Measurements from ENCODE around the gene PEX16. TPM values are rescaled to one million over a fixed set of nuclear protein-coding genes. Genes with fewer than 3 reads are reported as not detected.
A peak's percentile ranks its signal among the peaks of the same experiment; 100 is the strongest.

The PEX16 gene
- total and polyA plus RNA-seq, 2 of the 13 experiments (the other 11 are each of a cell fraction or from before 2014, with no cell fraction given) = 12.5 to 21.8 TPM

GRCh38 chr11:45872651-45873356 is 44.9 kb downstream of the PEX16 start:
- Histone ChIP-seq H3K27me3 (ENCODE audit: control insufficient read depth in 1 of 2, insufficient read depth in 2 of 2, low read length in 2 of 2) (no peaks in the 10 kb centered on the region), H3K4me1 (ENCODE audit: insufficient read depth, low read length) (no peaks in the 10 kb centered on the region), H3K27ac (ENCODE audit: extremely low read length, insufficient read depth, low read length) (no peak overlapping the region), H3K9ac (ENCODE audit: insufficient read depth, low read depth, low read length) (no peak overlapping the region), H3K4me2 (ENCODE audit: low read depth, low read length) (no peak overlapping the region), H3K4me3 (replicated peaks in 1 of 3; ENCODE audit: insufficient read depth in 1 of 3, low read depth in 2 of 3, low read length in 3 of 3) (no peak overlapping the region), H3K79me2 (ENCODE audit: insufficient read depth, low read length) (no peaks in the 10 kb centered on the region), H4K20me1 (ENCODE audit: insufficient read depth, low read length) (0 out of 2 replicates have a peak, but pooled peaks cover 3% of the 10 kb centered on the region), H3K36me3 (replicated peaks in 1 of 2; ENCODE audit: control insufficient read depth in 1 of 2, insufficient read depth in 2 of 2, low read length in 2 of 2) (peaks cover 29 to 73% of the 10 kb centered on the region in 2 experiments), H3K9me3 (ENCODE audit: low read length) (no peaks in the 10 kb centered on the region), H2AFZ (ENCODE audit: low read length) (no peak overlapping the region)
- in situ Hi-C loops (cut with HindIII; ENCODE audit: extremely low pct_ligation_motif_present, low pct_unique_long_range_greater_than_20kb) (no loop called here), intact Hi-C loops (cut with micrococcal nuclease; ENCODE audit: unreplicated experiment) (loop anchor here (1.0 kb wide), 1 partner anchor 133 kb away; no protein-coding TSS in a partner anchor)
- POLR2A ChIA-PET = no interaction called here
- WGBS (ENCODE audit: low lambda C conversion rate) = 91% methylated on average over 9 of the region's 9 CpGs
- ATAC-seq (peak; percentile 90), DNase-seq (ENCODE audit: low spot score) (peak; percentile 29), FAIRE-seq (peak; percentile 36)
- no TSS peak for BruUV-seq (replicated peaks)
- CTCF ChIA-PET (ENCODE audit: low intra/inter-chr PET ratio, low total read pairs) = interaction anchor here (1.3 kb wide), 1 partner anchor 133 kb away, joined by 5 read pairs; no protein-coding TSS in a partner anchor
- TF ChIP-seq ZNF704 (CRISPR knock-in tag; IDR thresholded peaks at IDR 0.05; ENCODE audit: borderline replicate concordance) = no peak
- peak; percentile 34; the same call in 1 of the 2 replicates for TF ChIP-seq SMC3 (IDR thresholded peaks at IDR 0.05; ENCODE audit: low read length)
- no peak for TF ChIP-seq E2F1 (CRISPR knock-in tag; IDR thresholded peaks at IDR 0.05)
- TF ChIP-seq ZFP91 (CRISPR knock-in tag; IDR thresholded peaks at IDR 0.05; ENCODE audit: borderline replicate concordance) = 0 out of 2 replicates have a peak, but pooled peaks have one; percentile 14
- TF ChIP-seq SAP130 (CRISPR knock-in tag; IDR thresholded peaks at IDR 0.05; ENCODE audit: low read depth) = no peak
- no peak for TF ChIP-seq ZBTB8A (CRISPR knock-in tag; IDR thresholded peaks at IDR 0.05; ENCODE audit: borderline replicate concordance, low read depth)
- no peak for TF ChIP-seq ZC3H13 (CRISPR knock-in tag; IDR thresholded peaks at IDR 0.05)
- peak; percentile 63 to 80; a peak in 3 of 4 replicates for TF ChIP-seq MAFK (conservative IDR thresholded peaks at IDR 0.05 in 1 of 2, IDR thresholded peaks at IDR 0.05 in 1 of 2; ENCODE audit: low read length in 2 of 2)
- TF ChIP-seq ZNF782 (CRISPR knock-in tag; IDR thresholded peaks at IDR 0.05; ENCODE audit: borderline replicate concordance) = no peak
- TF ChIP-seq MAFF (IDR thresholded peaks at IDR 0.05; ENCODE audit: low read depth, low read length) = peak; percentile 66
- peak; percentile 79 for TF ChIP-seq STAG1 (CRISPR knock-in tag; IDR thresholded peaks at IDR 0.05)
- peak; percentile 40; the same call in 1 of the 2 replicates for TF ChIP-seq ZBTB33 (CRISPR knock-in tag; IDR thresholded peaks at IDR 0.05)
- no peak for TF ChIP-seq REXO4 (CRISPR knock-in tag; IDR thresholded peaks at IDR 0.05; ENCODE audit: borderline replicate concordance)
- TF ChIP-seq FOXM1 (CRISPR knock-in tag; IDR thresholded peaks at IDR 0.05) = no peak
- TF ChIP-seq ZZZ3 (CRISPR knock-in tag; IDR thresholded peaks at IDR 0.05; ENCODE audit: borderline replicate concordance) = no peak
- no peak for TF ChIP-seq ZBTB3 (CRISPR knock-in tag; IDR thresholded peaks at IDR 0.05; ENCODE audit: borderline replicate concordance, low read depth)
- TF ChIP-seq RAD21 (CRISPR knock-in tag; IDR thresholded peaks at IDR 0.05) = peak; percentile 69
